HL-60/S4 treated with phorbol 12-myristate 13-acetate at 8.2 ng/mL for 4 days and 3 days (cell line): ENCODE measurements around the gene PCDHA3.
"Not testable (repeated sequence)": the region's sequence is repeated elsewhere in the genome, so short reads cannot be mapped to it uniquely, and the experiment has no call there.

Experiments used
- in situ Hi-C: fragments of 300-500 bp; cut with MboI; formaldehyde crosslinking; loops from 2 replicates; pipeline ENCODE4 v1.15.0; 2022; ENCODE audit warnings: low sequenced_read_pairs

PCDHA3 gene

DNA sequence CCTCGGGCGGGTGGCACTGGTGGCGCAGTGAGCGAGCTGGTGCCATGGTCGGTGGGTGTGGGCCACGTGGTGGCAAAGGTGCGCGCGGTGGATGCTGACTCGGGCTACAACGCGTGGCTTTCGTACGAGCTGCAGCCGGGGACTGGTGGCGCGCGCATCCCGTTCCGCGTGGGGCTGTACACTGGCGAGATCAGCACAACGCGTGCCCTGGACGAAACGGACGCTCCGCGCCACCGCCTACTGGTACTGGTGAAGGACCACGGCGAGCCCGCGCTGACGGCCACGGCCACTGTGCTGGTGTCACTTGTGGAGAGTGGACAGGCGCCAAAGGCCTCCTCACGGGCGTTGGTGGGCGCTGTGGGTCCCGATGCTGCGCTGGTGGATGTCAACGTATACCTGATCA lies 8.0 kb downstream of the PCDHA3 start:
- in situ Hi-C loops: no loop called here

DNA sequence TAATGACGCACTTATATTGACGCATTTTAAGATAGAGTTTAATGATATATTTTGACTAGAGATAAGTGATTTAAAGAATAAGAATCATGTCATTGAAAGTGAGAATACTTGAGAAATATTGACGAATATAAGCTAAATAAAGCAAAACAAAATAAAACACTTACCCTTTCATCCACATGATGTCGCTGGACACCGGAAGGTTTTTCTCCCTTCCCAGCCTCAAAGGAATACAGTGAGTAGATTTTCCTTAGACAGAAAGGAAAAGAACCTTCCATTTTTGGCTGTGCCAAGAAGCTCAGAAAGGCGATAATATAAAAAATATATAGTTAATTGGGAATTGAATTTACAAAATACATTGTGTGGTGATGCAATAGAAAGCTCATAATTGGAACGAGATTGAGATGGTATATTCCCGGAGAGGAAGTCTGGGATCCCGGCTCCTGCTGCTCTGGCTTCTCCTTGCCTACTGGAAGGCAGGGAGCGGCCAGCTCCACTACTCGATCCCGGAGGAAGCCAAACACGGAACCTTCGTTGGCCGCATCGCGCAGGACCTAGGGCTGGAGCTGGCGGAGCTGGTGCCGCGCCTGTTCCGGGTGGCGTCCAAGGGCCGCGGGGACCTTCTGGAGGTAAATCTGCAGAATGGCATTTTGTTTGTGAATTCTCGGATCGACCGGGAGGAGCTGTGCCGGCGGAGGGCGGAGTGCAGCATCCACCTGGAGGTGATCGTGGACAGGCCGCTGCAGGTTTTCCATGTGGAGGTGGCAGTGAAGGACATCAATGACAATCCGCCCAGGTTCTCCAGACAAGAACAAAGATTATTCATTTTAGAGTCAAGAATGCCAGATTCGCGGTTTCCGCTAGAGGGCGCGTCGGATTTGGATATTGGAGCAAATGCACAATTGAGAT lies 20.8 kb downstream of the PCDHA3 start, which contains the start of gene PCDHA5:
PCDHA5 (plus strand) TSS at position 239 of the 906 bp plus-strand sequence.
- in situ Hi-C loops: no loop called here

DNA sequence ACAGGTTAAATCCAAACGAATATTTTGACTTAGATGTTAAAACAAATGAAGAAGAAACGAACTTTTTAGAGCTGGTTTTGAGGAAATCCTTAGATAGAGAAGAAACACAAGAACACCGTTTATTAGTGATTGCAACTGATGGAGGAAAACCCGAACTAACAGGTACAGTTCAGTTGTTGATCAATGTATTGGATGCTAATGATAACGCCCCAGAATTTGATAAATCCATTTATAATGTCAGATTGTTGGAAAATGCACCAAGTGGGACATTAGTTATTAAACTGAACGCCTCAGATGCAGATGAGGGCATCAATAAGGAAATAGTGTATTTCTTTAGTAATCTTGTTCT lies 21.4 kb downstream of the PCDHA3 start:
- in situ Hi-C loops: no loop called here

GRCh38 chr5:140822969-140823368 lies 22.1 kb downstream of the PCDHA3 start:
- in situ Hi-C loops: not testable (repeated sequence)

DNA sequence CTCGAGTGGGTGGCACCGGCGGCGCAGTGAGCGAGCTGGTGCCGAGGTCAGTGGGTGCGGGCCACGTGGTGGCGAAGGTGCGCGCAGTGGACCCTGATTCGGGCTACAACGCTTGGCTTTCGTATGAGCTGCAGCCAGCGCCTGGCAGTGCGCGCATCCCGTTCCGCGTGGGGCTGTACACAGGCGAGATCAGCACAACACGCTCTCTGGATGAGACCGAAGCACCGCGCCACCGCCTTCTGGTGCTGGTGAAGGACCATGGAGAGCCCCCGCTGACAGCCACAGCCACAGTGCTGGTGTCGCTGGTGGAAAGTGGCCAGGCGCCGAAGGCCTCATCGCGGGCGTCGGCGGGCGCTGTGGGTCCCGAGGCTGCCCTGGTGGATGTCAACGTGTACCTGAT lies 22.6 kb downstream of the PCDHA3 start:
- in situ Hi-C loops: no loop called here

DNA sequence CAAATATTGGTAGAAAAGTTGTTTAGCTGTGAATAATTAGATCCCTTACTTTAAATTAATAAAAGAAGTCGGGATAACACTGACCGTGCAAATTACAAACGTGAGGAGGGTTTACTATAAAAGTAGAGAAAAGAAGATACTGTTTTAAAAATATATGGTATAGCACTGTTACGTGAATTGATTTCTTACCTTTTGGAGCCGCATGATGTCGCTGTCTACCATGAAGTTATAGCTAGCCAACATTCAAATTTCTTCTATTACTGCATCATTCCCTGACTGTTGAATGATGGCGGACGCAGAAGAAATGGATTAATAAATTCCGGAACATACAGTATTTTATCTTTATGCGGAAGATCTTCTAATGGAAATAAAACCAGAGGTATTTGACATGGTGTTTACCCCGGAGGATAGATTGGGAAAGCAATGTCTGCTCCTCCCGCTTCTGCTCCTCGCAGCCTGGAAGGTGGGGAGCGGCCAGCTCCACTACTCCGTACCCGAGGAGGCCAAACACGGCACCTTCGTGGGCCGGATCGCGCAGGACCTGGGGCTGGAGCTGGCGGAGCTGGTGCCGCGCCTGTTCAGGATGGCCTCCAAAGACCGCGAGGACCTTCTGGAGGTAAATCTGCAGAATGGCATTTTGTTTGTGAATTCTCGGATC lies 27.0 kb downstream of the PCDHA3 start, which contains the start of gene PCDHA6:
PCDHA6 (plus strand) TSS at position 257 of the 658 bp plus-strand sequence; CDS start at position 389, 132 bp downstream.
- in situ Hi-C loops: no loop called here

DNA sequence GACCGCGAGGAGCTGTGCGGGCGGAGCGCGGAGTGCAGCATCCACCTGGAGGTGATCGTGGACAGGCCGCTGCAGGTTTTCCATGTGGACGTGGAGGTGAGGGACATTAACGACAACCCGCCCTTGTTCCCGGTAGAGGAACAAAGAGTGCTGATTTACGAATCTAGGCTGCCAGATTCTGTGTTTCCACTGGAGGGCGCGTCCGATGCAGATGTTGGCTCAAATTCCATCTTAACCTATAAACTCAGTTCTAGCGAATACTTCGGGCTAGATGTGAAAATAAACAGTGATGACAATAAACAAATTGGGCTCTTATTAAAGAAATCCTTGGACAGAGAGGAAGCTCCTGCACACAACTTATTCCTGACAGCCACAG lies 27.5 kb downstream of the PCDHA3 start:
- in situ Hi-C loops: no loop called here

DNA sequence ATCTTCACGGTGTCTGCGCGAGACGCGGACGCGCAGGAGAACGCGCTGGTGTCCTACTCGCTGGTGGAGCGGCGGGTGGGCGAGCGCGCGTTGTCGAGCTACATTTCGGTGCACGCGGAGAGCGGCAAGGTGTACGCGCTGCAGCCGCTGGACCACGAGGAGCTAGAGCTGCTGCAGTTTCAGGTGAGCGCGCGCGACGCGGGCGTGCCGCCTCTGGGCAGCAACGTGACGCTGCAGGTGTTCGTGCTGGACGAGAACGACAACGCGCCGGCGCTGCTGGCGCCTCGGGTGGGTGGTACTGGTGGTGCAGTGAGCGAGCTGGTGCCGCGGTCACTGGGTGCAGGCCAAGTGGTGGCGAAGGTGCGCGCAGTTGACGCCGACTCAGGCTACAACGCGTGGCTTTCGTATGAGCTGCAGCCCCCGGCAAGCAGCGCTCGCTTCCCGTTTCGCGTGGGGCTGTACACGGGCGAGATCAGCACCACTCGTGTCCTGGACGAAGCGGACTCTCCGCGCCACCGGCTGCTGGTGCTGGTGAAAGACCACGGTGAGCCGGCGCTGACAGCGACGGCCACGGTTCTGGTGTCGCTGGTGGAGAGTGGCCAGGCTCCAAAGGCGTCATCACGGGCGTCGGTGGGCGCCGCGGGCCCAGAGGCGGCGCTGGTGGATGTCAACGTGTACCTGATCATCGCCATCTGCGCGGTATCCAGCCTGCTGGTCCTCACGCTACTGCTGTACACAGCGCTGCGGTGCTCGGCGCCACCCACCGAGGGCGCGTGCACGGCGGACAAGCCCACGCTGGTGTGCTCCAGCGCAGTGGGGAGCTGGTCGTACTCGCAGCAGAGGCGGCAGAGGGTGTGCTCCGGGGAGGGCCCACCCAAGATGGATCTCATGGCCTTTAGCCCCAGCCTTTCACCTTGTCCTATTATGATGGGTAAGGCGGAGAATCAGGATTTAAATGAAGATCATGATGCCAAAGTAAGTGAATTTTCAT lies 28.9 kb downstream of the PCDHA3 start:
- in situ Hi-C loops: not testable (repeated sequence)

DNA sequence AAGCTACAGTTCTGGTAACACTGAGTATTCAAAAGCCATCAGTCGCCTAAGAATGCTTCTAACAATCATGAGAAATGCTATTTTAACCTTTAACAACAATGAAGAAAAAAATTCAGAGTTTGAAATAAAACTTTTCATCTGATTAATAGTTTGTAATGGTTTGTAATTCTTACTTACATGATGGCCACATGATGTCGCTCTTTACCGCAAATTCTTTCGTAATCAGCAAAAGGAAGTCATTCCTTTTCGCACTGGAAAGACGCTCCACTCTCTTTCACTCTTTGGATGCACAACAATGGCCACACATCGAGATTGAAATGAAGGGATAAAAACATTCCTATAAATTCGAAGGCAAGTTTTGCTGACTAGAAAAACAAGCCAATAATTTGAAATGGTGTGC lies 33.1 kb downstream of the PCDHA3 start, which contains the start of gene PCDHA7:
PCDHA7 (plus strand) TSS at position 277 of the 400 bp plus-strand sequence; CDS start at position 392, 115 bp downstream.
- in situ Hi-C loops: no loop called here

- in situ Hi-C loops: not testable (repeated sequence)
These were observed 33.7 kb downstream of the PCDHA3 start for GRCh38 chr5:140834439-140835008.

DNA sequence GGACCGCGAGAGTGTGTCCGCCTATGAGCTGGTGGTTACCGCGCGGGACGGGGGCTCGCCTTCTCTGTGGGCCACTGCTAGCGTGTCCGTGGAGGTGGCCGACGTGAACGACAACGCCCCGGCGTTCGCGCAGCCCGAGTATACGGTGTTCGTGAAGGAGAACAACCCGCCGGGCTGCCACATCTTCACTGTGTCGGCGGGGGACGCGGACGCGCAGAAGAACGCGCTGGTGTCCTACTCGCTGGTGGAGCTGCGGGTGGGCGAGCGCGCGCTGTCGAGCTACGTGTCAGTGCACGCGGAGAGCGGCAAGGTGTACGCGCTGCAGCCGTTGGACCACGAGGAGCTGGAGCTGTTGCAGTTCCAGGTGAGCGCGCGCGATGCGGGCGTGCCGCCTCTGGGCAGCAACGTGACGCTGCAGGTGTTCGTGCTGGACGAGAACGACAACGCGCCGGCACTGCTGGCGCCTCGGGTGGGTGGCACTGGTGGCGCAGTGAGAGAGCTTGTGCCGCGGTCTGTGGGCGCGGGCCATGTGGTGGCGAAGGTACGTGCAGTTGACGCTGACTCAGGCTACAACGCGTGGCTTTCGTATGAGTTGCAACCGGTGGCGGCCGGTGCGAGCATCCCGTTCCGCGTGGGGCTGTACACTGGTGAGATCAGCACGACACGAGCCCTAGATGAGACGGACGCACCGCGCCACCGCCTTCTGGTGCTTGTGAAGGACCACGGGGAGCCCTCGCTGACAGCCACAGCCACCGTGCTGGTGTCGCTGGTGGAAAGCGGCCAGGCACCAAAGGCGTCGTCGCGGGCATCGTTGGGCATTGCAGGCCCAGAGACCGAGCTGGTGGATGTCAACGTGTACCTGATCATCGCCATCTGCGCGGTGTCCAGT lies 35.0 kb downstream of the PCDHA3 start:
- in situ Hi-C loops: no loop called here

- in situ Hi-C loops: no loop called here
These were observed 40.4 kb downstream of the PCDHA3 start, which contains the start of gene PCDHA8 for GRCh38 chr5:140840978-140841962. TSS of gene PCDHA8 (plus strand) at chr5:140841187. CDS start at chr5:140841322, 135 bp downstream.

DNA sequence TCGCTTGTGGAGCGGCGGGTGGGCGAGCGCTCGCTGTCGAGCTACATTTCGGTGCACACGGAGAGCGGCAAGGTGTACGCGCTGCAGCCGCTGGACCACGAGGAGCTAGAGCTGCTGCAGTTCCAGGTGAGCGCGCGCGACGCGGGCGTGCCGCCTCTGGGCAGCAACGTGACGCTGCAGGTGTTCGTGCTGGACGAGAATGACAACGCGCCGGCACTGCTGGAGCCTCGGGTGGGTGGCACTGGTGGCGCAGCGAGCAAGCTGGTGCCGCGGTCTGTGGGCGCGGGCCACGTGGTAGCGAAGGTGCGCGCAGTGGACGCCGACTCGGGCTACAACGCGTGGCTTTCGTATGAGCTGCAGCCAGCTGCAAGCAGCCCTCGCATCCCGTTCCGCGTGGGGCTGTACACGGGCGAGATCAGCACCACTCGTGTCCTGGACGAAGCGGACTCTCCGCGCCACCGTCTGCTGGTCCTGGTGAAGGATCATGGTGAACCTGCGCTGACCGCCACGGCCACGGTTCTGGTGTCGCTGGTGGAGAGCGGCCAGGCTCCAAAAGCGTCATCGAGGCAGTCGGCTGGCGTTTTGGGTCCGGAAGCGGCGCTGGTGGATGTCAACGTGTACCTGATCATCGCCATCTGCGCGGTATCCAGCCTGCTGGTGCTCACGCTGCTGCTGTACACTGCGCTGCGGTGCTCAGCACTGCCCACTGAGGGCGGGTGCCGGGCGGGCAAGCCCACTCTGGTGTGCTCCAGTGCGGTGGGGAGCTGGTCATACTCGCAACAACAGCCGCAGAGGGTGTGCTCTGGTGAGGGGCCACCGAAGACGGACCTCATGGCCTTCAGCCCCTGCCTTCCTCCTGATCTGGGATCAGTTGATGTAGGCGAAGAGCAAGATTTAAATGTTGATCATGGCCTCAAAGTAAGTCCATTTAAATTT lies 42.2 kb downstream of the PCDHA3 start:
- in situ Hi-C loops: no loop called here

DNA sequence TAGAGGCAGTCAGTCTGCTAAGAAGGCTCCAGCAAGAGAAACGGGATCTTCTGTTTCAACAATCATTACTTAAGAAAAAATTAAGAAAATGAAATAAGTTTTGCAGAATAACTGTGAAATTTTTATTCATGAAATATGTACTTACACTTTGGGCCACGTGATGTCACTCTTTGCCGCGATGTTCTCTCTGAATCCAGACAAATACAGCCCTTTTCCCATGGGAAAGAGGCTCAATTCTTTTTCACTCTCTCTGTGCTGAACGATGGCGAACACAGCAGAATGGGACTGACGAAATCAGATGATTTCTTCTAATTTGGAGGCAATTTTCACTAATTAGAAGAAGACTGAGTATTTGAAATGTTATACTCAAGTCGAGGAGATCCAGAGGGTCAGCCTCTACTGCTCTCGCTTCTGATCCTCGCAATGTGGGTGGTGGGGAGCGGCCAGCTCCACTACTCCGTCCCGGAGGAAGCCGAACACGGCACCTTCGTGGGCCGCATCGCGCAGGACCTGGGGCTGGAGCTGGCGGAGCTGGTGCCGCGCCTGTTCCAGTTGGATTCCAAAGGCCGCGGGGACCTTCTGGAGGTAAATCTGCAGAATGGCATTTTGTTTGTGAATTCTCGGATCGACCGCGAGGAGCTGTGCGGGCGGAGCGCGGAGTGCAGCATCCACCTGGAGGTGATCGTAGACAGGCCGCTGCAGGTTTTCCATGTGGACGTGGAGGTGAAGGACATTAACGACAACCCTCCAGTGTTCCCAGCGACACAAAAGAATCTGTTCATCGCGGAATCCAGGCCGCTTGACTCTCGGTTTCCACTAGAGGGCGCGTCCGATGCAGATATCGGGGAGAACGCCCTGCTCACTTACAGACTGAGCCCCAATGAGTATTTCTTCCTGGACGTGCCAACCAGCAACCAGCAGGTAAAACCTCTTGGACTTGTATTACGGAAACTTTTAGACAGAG lies 47.6 kb downstream of the PCDHA3 start, which contains the start of gene PCDHA9:
PCDHA9 (plus strand) TSS at position 244 of the 964 bp plus-strand sequence; CDS start at position 358, 114 bp downstream.
- in situ Hi-C loops: not testable (repeated sequence)

DNA sequence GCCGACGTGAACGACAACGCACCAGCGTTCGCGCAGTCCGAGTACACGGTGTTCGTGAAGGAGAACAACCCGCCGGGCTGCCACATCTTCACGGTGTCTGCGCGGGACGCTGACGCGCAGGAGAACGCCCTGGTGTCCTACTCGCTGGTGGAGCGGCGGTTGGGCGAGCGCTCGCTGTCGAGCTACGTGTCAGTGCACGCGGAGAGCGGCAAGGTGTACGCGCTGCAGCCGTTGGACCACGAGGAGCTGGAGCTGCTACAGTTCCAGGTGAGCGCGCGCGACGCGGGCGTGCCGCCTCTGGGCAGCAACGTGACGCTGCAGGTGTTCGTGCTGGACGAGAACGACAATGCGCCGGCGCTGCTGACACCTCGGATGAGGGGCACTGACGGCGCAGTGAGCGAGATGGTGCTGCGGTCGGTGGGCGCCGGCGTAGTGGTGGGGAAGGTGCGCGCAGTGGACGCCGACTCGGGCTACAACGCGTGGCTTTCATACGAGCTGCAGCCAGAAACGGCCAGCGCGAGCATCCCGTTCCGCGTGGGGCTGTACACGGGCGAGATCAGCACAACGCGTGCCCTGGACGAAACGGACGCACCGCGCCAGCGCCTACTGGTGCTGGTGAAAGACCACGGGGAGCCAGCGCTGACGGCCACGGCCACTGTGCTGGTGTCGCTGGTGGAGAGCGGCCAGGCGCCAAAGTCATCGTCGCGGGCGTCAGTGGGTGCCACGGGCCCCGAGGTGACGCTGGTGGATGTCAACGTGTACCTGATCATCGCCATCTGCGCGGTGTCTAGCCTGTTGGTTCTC lies 49.2 kb downstream of the PCDHA3 start:
- in situ Hi-C loops: not testable (repeated sequence)
